Adrenal gland (tissue), 5 donors: ENCODE measurements around the gene TUBGCP6.

Source experiments
- POLR2A ChIP-seq, 2 donors: fragments of 450-650 bp; IDR thresholded peaks; one replicate each; pipeline ENCODE4 v1.6.1; 2017; ENCODE audit warnings: antibody characterized with exemption in 2 of 2, mild to moderate bottlenecking in 2 of 2, moderate library complexity in 1 of 2
- TF ChIP-seq, protein P1 (sequence below), 6 experiments: fragments of 450-650 bp in 4 of 6; fragments of 200-600 bp in 2 of 6; sonication (generic) in 1 of 6; IDR thresholded peaks; 1 replicate in 5 of 6; 2 replicates in 1 of 6; pipeline versions ENCODE4 v1.5.1 to v1.8.0; 2016 to 2021; ENCODE audit warnings: antibody characterized with exemption in 6 of 6, mild to moderate bottlenecking in 2 of 6, moderate library complexity in 1 of 6
- donor health status: DM: no; HTN: no; CAD: no.

- TF ChIP-seq, protein P1, sequence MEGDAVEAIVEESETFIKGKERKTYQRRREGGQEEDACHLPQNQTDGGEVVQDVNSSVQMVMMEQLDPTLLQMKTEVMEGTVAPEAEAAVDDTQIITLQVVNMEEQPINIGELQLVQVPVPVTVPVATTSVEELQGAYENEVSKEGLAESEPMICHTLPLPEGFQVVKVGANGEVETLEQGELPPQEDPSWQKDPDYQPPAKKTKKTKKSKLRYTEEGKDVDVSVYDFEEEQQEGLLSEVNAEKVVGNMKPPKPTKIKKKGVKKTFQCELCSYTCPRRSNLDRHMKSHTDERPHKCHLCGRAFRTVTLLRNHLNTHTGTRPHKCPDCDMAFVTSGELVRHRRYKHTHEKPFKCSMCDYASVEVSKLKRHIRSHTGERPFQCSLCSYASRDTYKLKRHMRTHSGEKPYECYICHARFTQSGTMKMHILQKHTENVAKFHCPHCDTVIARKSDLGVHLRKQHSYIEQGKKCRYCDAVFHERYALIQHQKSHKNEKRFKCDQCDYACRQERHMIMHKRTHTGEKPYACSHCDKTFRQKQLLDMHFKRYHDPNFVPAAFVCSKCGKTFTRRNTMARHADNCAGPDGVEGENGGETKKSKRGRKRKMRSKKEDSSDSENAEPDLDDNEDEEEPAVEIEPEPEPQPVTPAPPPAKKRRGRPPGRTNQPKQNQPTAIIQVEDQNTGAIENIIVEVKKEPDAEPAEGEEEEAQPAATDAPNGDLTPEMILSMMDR (IDR thresholded peaks at IDR 0.05), result no peak
- no peak for TF ChIP-seq POLR2A (IDR thresholded peaks at IDR 0.05)
Measured at GRCh38 chr22:50201191-50202129, 43.4 kb downstream of the TUBGCP6 start.
